OCI-LY7 (cell line): ENCODE measurements around the gene GALNT9. TPM values are rescaled to one million over a fixed set of nuclear protein-coding genes. Genes with fewer than 3 reads are reported as not detected.

Source experiments
- BruUV-seq: library from RNA; stranded (reverse); fragments of 400-500 nt; replicated peaks from 2 replicates; lab custom pipeline; 2021; lab: Mats Ljungman, UMichigan
- CTCF ChIA-PET: fragments of 300-600 bp; sonication (Branson Sonifier 250); formaldehyde crosslinking; loops from one replicate; lab custom pipeline; 2022; ENCODE audit warnings: antibody characterized with exemption; ENCODE audit not compliant: unreplicated experiment; lab: Charles Lee
- POLR2A ChIA-PET: fragments of 300-600 bp; sonication (Branson Sonifier 250); formaldehyde crosslinking; loops from one replicate; lab custom pipeline; 2022; ENCODE audit warnings: antibody characterized with exemption; lab: Charles Lee
- DNase-seq: peaks from one replicate; pipeline ENCODE4 v3.0.0-alpha.2; 2015; ENCODE audit warnings: low spot score
- H2AFZ ChIP-seq: fragments of 200-600 bp; sonication (generic), shearing (Covaris generic); 2 replicates; pipeline ENCODE4 v1.6.1; 2014; ENCODE audit warnings: mild to moderate bottlenecking, antibody characterized with exemption, low read length, moderate library complexity
- H3K27ac ChIP-seq: fragments of 200-600 bp; sonication (generic); 2 replicates; pipeline ENCODE4 v1.5.1; 2014; ENCODE audit warnings: mixed run types, low read depth, mild to moderate bottlenecking, moderate library complexity, low read length, inconsistent platforms; ENCODE audit not compliant: poor library complexity, severe bottlenecking
- H3K36me3 ChIP-seq: fragments of 200-600 bp; sonication (generic); 2 replicates; pipeline ENCODE4 v1.6.1; 2014; ENCODE audit warnings: mild to moderate bottlenecking, antibody characterized with exemption, low read length, moderate library complexity, mixed read lengths; ENCODE audit not compliant: insufficient read depth
- H3K4me1 ChIP-seq: fragments of 200-600 bp; sonication (generic); 2 replicates; pipeline ENCODE4 v1.5.1; 2014; ENCODE audit warnings: mild to moderate bottlenecking, low read length; ENCODE audit not compliant: insufficient read depth, poor library complexity, severe bottlenecking
- H3K4me2 ChIP-seq: fragments of 200-600 bp; sonication (generic); 2 replicates; pipeline ENCODE4 v1.6.1; 2014; ENCODE audit warnings: mild to moderate bottlenecking, low read length
- H3K4me3 ChIP-seq: fragments of 200-600 bp; sonication (generic); 2 replicates; pipeline ENCODE4 v1.5.1; 2014; ENCODE audit warnings: mild to moderate bottlenecking, low read depth, low read length; ENCODE audit not compliant: poor library complexity, severe bottlenecking
- H3K79me2 ChIP-seq: fragments of 200-600 bp; sonication (generic); 2 replicates; pipeline ENCODE4 v1.6.1; 2016; ENCODE audit warnings: low read depth, mild to moderate bottlenecking, low read length, moderate library complexity, mixed read lengths; ENCODE audit not compliant: insufficient read depth
- H3K9me2 ChIP-seq: fragments of 200-600 bp; sonication (generic); 2 replicates; pipeline ENCODE4 v1.6.1; 2016; ENCODE audit warnings: mild to moderate bottlenecking, low read length, mixed read lengths; ENCODE audit not compliant: insufficient read depth
- H3K9me3 ChIP-seq: fragments of 200-600 bp; sonication (generic); 2 replicates; pipeline ENCODE4 v1.6.1; 2014; ENCODE audit warnings: mild to moderate bottlenecking, mixed run types, low read length, mixed read lengths
- H4K20me1 ChIP-seq: fragments of 200-600 bp; sonication (generic); 2 replicates; pipeline ENCODE4 v1.6.1; 2014; ENCODE audit warnings: mild to moderate bottlenecking, antibody characterized with exemption, low read length, moderate library complexity, mixed read lengths; ENCODE audit not compliant: insufficient read depth
- EZH2phosphoT487 ChIP-seq: fragments of 200-600 bp; sonication (generic); IDR thresholded peaks from 2 replicates; pipeline ENCODE4 v1.6.1; 2018; ENCODE audit warnings: low read depth, borderline replicate concordance, mild to moderate bottlenecking, mixed run types, antibody characterized with exemption, low read length, moderate library complexity, mixed read lengths
- intact Hi-C: fragments of 100-400 bp; cut with micrococcal nuclease; formaldehyde crosslinking; loops from one replicate; pipeline ENCODE4 v1.10.0; 2022; ENCODE audit not compliant: unreplicated experiment
- total RNA-seq, 2 experiments: library from RNA; depleted of rRNA in 1 of 2; stranded (reverse); fragments of >200 nt in 1 of 2; shearing (Covaris generic) in 1 of 2; gene quantifications; 2 replicates each; pipeline ENCODE4 v1.2.3, GENCODE V29; 2014 to 2022
- TF ChIP-seq, protein P1 (sequence below): fragments of 200-600 bp; sonication (generic); conservative IDR thresholded peaks from 2 replicates; pipeline ENCODE4 v1.5.1; 2014; ENCODE audit warnings: mild to moderate bottlenecking, antibody characterized with exemption, low read length, moderate library complexity, mixed read lengths

The GALNT9 gene
- total RNA-seq, 2 experiments from 2014 or later = 0.28 TPM; not detected in 1

DNA sequence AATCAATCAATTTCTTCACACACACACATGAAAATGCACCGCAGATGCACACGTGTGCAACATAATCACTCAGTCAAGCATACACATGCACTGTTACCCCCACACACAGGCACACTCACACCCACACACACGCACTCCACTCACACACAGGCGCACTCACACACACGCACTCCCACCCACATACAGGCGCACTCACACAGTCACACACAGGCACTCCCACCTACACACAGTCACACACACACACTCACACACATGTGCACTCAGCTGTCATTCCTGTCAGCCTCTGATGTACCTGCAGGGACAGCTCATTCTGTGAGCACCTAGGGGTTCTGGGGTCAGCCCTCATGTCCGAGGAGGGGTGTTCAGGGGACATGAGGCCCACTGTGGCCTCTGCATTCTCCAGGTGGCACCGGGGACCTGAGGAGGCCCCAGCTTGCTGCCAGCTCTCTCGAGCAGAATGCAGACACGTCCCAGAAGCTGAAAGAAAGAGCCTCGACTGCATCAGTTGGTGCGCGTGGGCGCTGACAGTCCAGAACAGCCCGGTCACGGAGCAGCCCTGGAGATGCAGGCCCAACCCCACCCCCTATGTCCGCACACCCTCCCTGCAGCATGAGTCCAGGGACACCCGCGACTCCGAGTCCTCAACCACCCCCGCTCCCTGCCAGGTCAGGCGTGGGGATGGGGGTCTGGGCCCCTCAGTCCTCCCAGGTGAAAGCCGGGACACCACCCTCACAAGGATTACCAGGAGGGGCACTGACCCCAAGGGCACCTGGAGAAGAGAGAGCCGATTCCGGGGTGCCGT lies 115.8 kb downstream of the GALNT9 start:
- DNase-seq = no peak
- H4K20me1 ChIP-seq = no peaks in the 10 kb centered on the region
- ChIA-PET CTCF (no interaction called here), POLR2A (no interaction called here)
- no peak overlapping the region for H2AFZ ChIP-seq
- no peaks in the 10 kb centered on the region for H3K36me3 ChIP-seq
- H3K4me2 ChIP-seq = no peak overlapping the region
- no peaks in the 10 kb centered on the region for H3K9me2 ChIP-seq
- no peaks in the 10 kb centered on the region for H3K79me2 ChIP-seq
- intact Hi-C loops = no loop called here
- no TSS peak for BruUV-seq
- H3K27ac ChIP-seq = no peak overlapping the region
- TF ChIP-seq EZH2phosphoT487 = no peak
- TF ChIP-seq, protein P1, sequence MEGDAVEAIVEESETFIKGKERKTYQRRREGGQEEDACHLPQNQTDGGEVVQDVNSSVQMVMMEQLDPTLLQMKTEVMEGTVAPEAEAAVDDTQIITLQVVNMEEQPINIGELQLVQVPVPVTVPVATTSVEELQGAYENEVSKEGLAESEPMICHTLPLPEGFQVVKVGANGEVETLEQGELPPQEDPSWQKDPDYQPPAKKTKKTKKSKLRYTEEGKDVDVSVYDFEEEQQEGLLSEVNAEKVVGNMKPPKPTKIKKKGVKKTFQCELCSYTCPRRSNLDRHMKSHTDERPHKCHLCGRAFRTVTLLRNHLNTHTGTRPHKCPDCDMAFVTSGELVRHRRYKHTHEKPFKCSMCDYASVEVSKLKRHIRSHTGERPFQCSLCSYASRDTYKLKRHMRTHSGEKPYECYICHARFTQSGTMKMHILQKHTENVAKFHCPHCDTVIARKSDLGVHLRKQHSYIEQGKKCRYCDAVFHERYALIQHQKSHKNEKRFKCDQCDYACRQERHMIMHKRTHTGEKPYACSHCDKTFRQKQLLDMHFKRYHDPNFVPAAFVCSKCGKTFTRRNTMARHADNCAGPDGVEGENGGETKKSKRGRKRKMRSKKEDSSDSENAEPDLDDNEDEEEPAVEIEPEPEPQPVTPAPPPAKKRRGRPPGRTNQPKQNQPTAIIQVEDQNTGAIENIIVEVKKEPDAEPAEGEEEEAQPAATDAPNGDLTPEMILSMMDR = no peak
- no peaks in the 10 kb centered on the region for H3K4me1 ChIP-seq
- no peaks in the 10 kb centered on the region for H3K9me3 ChIP-seq
- no peak overlapping the region for H3K4me3 ChIP-seq

DNA sequence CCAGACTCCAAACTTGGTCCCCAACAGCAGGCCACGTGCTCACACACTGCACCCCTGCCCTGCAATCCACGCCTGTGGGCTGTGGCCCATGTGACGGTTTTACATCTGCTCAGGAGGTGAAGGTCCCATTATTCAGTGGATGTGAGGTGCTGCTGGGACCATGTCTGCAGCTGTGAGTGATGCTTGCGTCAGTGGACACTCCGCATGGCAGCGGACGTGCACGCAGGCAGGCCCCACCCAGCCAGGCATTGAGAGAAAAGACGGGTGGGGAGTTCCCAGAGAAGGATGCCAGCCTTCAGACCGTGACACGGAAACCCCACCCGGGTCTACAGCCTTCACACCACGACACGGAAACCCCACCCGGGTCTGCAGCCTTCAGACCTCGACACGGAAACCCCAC lies 117.6 kb downstream of the GALNT9 start:
- CTCF ChIA-PET = no interaction called here
- BruUV-seq = no TSS peak
- intact Hi-C loops = no loop called here
- TF ChIP-seq, protein P1 = no peak
- no peak for TF ChIP-seq EZH2phosphoT487
- Histone ChIP-seq H3K9me2 (no peaks in the 10 kb centered on the region), H3K4me3 (no peak overlapping the region), H3K79me2 (no peaks in the 10 kb centered on the region), H3K36me3 (no peaks in the 10 kb centered on the region), H3K4me1 (no peaks in the 10 kb centered on the region), H3K27ac (no peak overlapping the region), H4K20me1 (no peaks in the 10 kb centered on the region), H2AFZ (no peak overlapping the region), H3K9me3 (no peaks in the 10 kb centered on the region), H3K4me2 (no peak overlapping the region)
- DNase-seq = no peak
- POLR2A ChIA-PET = no interaction called here

DNA sequence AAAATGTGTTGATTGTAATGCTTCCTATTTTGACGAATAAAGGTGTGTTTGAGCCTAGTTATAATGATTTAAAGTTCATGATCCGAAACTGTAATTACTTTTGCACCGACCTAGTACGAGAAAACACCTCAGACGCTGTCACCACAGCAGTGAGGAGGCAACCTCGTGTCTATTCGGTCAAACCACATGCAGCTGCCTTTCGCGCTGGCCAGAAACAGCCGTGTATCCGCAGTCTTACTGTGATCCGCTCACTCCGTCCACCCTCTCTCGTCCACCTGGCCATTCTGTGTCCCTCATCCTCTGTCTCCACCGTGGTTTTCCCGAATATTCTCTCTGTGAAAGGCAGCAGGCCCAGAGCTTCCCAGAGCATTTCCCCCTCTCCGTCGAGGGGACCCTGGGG lies 118.1 kb downstream of the GALNT9 start:
- intact Hi-C loops = no loop called here
- TF ChIP-seq, protein P1 = no peak
- no peak for TF ChIP-seq EZH2phosphoT487
- Histone ChIP-seq H4K20me1 (no peaks in the 10 kb centered on the region), H3K9me3 (no peaks in the 10 kb centered on the region), H3K36me3 (no peaks in the 10 kb centered on the region), H3K27ac (no peak overlapping the region), H3K79me2 (no peaks in the 10 kb centered on the region), H3K4me1 (no peaks in the 10 kb centered on the region), H3K9me2 (no peaks in the 10 kb centered on the region), H2AFZ (no peak overlapping the region), H3K4me3 (no peak overlapping the region), H3K4me2 (no peak overlapping the region)
- ChIA-PET POLR2A (no interaction called here), CTCF (no interaction called here)
- DNase-seq = no peak
- BruUV-seq = no TSS peak
